Effector CD8-positive, alpha-beta T cell (primary cell): ENCODE results near the gene MGA.

Experiments used
- DNase-seq: peaks from one replicate; lab custom pipeline; 2025; lab: John Stamatoyannopoulos, UW

MGA gene

DNA sequence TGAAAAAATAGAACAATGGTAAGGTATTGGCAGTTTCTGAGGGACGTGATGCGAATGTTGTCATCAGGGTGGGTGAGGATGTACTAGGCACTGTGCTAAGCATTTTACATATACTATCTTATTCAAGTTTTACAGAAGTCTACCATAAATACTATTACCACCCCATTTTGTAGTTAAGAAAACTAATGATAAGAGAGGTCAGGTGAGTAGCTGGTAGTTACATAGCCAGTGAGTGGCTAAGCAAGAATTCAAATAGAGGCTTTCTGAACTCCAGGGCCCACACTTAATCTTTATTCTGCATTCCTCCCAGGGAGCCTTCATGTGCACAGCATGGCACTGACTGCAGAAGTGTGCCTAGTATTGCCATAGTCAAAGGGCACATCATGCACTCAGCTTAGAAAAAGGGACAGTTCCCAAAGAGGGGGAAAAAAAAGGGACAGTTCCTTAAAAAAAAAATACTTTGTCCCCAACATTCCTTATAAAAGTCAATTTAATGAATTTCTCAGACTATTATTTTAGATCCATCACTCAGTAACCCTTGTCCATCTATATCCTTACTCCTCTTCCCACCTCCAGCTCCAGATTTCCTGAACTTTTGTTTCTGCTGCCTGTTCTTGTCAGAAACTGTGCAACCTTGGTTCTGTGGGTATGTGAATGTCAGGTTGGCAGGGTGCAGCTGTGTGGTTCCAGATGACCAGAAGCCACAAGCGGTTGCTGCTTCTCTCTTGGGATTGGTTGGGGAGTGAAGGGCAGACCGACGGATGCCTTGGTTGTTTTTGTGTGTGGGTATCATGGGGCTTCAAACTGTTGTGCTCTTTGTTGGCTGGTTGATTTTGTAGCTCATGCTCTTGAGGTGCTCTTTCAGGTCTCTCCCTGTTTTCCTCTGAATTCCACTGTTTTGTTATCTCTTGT, 122.4 kb downstream of the MGA start:
- DNase-seq, result no peak

DNA sequence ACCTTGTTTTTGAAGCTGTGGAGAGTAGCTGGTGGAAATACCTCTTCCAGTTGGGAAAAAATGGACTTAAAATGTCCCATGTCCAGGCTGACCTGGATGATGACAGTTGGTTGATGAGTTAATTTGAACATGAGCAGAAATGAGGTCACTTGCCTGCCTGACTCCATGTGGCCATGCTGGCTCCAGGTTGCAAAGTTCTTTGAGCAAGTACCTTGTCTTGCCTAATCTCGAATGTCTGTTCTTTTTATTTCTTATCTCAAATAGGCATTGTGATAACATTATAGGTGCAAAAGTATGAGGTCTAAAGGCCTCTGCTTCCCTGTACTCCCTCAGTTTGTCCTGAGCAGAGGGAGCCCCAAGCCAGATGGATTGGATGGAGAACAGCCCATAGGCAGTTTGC, 123.1 kb downstream of the MGA start:
- no peak for DNase-seq

DNA sequence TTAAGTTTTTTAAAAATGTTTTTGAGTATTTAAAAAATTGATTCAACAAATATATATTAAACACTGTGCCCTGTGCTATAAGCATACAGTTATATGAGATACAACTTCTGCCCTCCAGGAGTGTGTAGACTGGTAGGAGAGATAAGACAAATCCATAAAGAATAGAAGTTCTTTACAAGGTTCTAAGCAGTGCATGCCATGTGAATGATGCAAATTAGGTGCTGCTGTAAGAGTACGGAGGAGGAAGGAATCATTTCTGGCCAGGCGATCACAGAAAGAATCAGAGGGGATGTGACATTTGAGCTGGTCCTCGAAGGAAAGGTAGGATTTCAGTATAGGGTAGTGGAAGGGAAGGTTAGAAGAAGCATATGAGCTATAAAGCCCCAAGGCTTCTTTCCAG, 128.1 kb downstream of the MGA start:
- no peak for DNase-seq

DNA sequence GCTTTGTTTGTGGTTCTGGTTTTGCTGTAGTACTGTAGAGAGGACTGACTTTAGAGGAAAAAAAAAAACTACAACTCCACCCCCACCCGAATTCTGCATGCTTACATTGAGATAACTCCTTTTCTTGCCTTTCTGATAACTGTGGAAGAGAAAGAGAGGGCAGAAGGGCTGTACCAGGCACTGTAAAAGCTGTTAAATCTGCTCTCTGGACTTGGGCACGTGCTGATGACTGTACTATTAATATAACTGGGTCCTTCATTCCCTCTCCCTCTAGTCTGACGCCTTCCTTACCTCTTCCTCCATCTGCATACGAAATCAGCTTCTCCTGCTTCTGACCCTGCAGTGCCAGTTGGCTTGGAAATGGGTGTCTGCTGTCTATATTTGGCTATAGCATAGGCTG, 129.0 kb downstream of the MGA start:
- no peak for DNase-seq

DNA sequence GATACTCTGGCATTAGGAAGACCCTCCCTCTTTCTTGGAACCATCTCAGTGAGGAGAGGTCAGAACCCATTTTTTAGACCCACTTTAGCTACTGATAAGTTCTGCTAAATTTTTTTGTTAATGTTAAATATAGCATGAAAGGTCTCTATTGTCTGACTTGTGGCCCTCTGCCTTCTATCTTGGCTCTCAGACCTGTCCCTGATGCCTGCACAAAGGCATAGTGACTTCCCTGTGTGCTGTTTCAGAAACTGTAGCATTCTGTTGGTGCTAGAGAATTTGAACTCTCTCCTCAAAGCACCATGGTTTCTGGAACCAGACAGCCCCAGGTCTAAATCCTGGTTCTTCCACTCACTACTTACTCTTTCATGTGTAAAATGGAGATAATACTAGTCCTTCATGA, 129.5 kb downstream of the MGA start:
- no peak for DNase-seq

DNA sequence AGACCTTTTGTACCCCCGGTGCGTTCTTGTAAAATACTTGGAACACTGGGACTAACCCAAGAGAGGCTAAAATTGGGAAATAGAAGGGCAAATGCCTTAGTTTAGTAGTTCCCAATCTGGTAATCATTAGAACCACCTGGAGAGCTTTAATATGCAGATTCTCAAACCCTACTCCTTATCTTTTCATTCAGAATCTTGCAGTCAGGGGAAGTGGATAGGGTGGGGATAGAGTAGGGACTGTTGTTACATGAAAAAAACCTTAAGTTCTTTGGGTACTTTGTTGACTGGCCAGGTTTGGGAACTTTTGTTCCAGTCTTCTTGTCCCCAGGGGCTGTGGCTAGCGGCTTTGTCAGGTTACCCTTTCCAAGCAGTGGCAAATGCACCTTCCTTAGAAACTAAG, 130.0 kb downstream of the MGA start:
- no peak for DNase-seq

DNA sequence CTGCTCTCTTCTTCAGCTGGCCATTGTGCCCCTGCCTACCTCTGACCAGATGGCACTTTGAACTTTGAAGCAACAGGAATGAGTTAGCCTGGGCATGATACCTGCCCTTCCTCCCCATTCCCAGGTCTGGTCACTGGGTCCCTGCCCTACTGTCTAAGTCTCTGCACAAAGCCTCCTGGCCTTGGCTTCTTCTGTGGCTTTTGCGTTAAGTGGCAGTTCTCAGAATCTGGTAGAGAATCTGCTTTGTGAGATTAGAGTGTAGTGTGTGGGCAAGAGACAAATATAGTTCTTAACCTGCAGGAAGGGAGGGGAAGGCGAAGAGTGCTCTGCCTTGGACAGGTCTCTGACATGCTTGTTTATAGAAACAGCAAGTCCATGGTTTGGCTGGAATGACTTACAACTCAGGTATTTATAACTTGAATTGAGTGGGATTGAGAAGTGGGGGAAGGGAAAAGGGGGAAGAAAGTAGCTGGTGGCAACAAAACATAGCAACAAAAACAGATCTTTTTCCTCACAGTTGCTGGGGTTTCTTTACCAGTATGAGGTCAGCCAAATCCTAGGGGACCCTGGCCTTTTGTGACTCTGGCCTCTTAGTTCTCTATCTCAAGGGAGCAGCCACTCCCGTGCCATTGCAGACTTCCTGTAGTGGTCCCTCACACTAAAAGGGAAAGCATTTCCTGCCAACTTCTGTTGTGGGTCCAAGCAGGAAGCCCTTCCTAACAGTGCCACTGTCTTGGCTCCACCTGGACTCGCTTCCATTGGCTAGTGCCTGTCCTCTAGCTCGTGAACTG, 130.7 kb downstream of the MGA start:
- DNase-seq, result no peak

DNA sequence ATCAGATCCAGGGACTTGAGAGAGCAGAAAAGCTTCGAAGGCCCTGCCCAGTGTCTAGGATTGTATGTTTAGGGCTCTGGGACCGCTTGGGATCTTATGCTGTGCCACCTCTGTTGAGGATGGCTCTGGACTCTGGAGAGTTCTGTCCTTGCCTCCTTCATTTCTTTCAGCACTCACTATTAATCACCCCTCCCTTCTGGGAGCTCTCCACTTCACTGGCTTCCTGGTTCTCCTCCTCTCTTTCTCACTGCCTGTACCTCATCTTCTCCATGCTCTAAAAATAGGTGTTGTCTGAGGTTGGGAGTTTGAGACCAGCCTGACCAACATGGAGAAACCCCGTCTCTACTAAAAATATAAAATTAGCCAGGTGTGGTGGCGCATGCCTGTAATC, 131.3 kb downstream of the MGA start:
- DNase-seq, result no peak

DNA sequence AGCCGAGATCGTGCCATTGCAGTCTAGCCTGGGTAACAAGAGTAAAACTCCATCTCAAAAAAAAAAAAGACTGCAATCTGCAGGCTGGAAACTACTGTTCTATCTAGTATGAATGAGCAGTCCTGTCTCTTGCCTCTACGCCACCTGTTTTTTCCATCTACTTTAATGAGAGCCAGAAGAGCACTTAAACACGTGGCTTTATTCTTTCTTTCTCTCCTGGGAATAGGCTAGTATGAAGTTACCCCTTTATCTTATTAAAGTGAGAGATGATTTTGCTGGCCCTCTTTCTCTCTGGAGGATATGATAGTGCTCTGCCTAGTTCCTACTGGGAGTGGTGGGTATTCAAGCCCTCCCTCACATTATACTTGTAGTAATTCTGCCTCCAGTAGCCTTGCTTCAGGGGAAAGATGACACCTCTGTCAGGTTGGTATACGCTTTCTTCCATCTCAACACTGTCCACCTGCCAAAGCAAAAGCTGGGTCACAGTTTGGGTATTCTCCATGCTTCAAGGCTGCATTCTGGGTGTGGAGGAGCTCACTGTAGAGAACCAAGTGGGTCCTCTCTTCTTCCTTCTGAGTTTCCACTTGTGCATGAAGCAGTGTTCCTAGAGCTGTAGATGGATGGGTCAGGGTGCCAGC, 131.9 kb downstream of the MGA start:
- no peak for DNase-seq

DNA sequence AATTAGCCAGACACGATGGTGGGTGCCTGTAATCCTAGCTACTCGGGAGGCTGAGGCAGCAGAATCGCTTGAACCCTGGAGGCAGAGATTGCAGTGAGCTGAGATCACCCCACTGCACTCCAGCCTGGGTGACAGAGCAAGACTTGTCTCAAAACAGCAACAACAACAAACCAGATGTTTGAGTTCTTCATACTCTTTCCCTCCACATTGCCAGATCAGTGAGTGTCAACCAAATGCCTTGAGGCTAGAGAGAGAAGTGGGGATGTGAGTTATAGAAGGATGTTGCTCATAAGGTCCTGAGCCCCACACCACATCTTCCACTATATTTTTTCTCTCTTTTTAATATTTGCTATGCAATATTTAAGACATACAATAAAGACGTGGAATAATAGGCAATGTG, 133.9 kb downstream of the MGA start:
- no peak for DNase-seq

DNA sequence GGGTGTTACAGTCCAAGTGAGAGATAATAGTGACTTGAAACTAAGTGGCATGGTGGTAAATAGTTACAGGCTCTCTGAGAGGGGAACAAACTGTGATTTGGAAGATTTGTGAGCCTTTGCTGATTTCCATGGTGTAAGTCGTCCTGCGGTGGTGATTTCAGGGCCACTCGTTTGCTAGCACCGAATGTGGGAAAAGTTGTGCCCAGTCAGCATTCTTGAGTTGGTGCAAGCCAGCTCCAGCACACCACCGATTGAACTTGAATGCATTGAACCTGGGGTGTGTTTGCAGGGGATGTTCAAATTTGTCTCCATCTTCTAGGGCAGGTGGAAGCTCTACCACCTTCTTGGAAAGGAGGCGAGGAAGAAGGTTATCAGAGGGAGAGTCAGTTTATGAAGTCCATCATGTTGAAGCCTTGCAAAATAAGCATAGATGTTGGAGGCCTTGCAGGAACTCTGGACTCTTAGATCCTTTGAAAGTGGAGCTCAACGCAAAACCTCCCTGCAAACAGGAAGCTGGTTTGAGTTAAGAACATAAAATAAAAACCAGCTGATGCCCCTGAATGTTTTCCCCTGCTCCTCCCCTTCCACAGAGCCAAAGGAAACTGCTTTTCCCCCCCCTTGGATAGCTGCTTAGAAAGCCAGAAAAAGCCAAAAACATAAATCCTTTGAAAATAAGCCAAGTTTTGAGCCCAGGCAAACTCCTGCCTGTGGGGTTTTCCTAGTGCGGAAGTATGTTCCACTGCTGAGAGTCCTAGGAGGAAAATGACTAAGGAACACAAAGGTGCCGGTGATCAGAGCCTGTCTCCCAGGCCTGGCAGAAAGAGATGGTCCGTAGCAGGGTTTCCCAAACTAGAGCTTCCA, 136.0 kb downstream of the MGA start:
- DNase-seq, result no peak

DNA sequence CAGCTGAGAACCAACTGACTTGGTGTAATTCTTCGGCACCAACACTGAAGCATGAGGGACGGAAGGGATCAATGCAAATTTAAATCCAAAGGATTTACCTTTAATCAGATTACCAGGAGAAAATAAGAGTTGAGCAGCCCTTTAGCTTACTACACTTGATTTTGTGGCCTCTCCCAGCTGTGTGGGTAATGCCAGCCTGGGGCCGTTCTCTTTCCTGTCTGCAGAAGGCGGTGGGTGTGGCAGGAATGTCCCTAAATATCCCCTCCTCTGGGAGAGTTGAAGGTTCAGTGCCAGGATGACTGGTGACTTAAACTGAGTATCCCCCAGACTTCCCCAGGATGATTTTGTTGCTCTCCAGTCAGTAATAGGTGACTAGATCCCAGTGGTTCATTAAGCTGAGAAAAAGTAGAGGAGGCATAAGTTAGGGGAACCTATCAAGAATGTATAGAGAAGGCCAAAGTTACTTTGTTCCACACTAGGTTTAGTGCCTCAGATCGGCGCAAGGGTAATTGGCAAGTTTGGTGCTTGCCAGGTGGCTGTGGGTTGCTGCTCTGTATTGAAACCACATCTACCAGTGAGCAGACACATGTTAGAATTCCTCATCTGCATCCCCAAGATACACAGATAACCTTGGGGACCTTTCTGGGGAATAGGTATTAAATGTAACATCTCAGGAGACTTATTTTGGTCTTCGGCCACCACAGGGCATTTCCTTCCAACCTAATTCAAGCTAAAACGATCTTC, 137.2 kb downstream of the MGA start:
- DNase-seq, result no peak

DNA sequence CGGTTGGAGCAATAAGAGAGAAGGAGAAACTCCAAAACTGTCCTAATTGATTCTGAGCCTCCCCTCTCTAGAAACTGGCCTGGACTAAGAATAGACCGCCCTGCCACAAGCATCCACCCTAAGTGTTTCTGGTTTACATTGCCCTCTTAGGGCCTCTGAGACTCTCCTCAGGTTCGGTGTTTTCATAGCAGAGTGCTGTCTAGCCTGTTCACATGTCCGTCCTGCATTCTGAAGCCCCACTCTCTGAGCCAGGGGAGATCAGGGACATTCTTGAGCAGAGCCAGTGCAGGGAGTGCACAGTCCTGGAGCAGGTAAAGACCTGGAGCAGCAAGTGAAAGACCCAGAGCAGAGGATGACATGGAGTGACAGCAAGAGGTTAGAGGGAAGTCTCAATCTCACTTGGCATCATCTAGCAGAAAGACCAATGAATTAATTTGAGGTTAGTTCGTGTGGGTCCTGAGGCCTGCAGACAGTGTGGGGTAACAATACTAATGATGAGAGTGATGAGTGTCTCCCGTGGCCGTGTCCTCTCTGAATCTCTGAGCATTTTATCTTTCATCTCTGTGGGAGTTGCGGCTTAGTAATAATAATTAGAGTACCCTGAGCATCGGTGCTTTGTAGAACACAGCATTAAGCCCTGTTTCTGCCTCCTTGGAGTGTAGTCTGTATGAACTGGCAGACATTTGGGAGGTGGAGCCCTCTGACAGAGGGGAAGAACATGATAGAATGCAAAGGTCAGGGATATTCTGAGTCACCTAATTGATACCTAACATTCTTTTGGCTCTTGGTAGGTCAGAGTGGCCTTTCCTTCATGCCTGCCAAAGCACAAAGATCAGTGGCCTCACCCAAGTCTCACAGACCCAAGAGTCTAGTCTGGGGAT, 138.6 kb downstream of the MGA start:
- no peak for DNase-seq

DNA sequence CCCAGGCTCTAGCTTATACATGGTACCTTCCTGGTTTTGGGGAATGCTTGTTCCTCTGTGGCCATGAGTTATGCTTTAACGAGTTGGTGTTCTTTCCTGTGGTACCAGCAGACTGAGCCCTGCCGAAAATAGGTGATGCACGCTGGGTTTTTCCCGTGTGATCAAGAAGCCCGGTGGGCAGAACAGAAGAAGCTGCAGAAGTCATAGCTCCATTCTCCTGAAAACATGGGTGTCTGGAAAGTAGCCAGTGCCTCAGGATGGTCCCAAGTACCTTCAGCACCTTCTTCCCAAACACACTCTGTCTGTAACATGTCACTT, 139.2 kb downstream of the MGA start:
- DNase-seq, result no peak

DNA sequence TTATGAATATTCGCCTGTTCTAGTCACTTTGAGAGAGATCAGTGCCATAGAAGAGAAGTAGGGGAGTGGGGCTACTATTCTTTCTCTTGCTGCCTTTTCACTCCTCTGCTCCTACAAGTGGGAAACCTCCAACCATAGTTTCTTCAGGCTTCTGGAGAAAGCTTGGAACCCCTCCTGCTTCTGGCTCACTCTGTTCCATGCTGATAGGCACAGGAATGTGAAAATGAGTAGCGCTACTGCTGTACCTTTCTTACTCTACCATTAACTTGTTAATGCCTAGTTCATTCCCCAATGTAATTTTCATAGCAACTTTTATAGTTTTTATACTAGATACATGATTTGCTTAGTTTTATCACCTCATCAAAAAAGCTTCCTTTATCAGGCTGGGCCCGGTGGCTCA, 141.0 kb downstream of the MGA start:
- no peak for DNase-seq

DNA sequence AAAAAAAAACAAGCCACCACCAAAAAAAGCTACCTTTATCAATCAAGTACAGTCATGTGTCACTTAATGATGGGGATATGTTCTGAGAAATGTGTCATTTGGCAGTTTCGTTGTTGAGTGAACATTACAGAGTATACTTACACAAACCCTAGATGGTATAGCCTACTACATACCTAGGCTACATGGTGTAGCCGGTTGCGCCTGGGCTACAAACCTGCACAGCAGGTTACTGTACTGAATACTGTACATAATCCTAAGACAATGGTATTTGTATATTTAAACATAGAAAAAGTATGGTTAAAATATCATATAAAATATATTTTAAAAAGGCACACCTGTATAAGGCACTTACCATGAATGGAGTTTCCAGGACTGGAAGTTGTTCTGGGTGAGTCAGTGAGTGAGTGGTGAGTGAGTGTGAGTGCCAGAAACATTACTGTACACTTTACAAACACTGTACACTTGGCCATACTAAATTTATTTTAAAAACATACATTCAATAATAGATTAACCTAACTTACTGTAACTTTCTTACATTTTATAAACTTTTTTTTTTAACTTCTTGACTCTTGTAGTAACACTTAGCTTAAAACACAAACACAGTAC, 141.7 kb downstream of the MGA start:
- no peak for DNase-seq

DNA sequence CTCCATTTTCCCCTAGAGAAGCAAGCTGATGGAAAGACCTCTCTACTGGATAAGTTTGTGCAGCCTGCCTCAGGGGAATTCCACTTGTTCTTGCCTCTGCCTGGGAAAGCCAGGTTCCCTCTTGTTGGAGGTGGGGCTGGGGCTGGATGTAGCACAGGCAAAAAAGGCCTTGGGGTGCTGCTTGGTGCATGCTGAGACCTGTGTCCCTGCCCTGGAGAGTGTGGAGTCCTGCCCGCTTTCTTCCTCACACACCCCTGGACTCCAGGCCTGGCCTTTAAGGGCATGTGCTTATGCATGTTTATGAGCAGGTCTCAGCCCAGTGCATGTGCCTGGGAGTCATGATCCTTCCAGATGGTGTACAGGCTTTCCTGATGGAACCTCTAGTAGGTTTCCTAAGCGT, 144.2 kb downstream of the MGA start:
- DNase-seq, result no peak

DNA sequence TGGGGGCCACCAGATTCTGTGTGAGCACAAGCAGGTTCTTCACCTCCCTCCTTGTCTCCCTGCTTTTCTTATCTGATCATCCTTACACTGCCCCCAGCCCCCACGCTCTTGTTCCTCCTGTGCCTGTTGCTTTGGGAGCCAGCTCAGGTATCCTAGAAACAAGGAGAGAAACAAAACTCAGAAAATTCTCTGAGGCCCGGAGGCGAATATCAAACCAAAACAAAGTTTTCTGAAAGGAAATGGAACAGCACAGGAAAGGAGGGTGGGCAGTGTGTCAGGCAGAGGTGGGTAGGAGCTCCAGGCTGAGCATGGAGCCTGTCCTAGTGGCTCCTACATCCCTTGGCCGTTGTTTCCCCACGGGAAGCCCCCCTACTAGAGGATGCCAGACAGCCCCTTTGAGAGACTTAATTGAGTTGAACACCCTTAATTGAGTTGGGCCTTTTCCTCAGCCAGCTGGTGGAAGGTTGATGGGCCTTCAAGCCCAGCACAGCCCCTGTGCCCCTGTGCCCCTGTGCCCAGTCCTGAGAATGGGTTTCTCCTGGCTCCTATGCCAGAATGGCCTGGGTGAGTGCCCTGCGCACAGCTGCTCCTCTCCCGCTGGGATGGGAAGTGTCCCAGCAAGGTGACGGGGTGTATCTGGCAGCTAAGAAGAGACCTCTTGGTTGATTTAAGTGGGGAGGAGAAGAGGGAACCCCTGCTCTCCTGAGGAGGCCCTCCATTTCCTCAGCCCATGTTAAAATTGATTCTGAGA, 144.9 kb downstream of the MGA start:
- no peak for DNase-seq

DNA sequence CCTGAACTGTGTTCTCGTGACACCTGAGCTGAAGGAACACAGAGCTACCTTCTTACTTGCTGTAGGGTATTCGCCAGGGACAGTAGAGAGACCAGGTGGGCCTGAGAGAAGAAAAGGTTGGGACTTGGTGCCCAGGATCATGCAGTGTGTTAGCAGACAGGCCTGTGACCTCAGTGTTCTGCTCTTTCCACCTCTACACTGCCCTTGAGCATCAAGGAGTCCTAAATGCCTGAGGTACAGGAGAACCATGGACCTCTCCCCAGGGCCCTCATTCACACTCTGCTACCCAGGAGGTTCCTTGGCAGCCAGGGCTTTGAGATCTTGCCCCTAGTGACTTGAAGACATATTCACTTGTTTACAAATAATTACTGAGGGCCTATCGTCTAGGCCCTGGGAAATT, 145.5 kb downstream of the MGA start:
- no peak for DNase-seq
